T-helper 1 cell (primary cell): Measurements from ENCODE around the gene KCNK1.
A peak's percentile ranks its signal among the peaks of the same experiment; 100 is the strongest.
"Not testable (repeated sequence)": the region's sequence is repeated elsewhere in the genome, so short reads cannot be mapped to it uniquely, and the experiment has no call there.

ENCODE experiments used
- DNase-seq, 5 donors: peaks; one replicate each; pipeline ENCODE4 v3.0.0-alpha.2; 2012 to 2020

KCNK1 gene

GRCh38 chr1:233670363-233670762 is 56.5 kb downstream of the KCNK1 start:
- not testable (repeated sequence) for DNase-seq

- DNase-seq: no peak
These were observed 57.4 kb downstream of the KCNK1 start for GRCh38 chr1:233671286-233671685.

GRCh38 chr1:233672732-233673131 is 58.8 kb downstream of the KCNK1 start:
- DNase-seq: no peak

GRCh38 chr1:233673261-233673946 is 59.5 kb downstream of the KCNK1 start:
- no peak for DNase-seq

- DNase-seq: no peak
These were observed 60.1 kb downstream of the KCNK1 start for GRCh38 chr1:233673947-233674431.

GRCh38 chr1:233675446-233675845 is 61.5 kb downstream of the KCNK1 start:
- no peak for DNase-seq

GRCh38 chr1:233675893-233676292 is 62.0 kb downstream of the KCNK1 start:
- DNase-seq: peak in 1 of 5 donors; percentile 3

GRCh38 chr1:233677690-233678354 is 63.9 kb downstream of the KCNK1 start:
- no peak for DNase-seq

- no peak for DNase-seq
These were observed 65.1 kb downstream of the KCNK1 start for GRCh38 chr1:233679030-233679429.

- DNase-seq: no peak
These were observed 65.9 kb downstream of the KCNK1 start for GRCh38 chr1:233679591-233680373.

- no peak for DNase-seq
These were observed 67.4 kb downstream of the KCNK1 start for GRCh38 chr1:233681285-233681684.

- not testable (repeated sequence) for DNase-seq
These were observed 72.7 kb downstream of the KCNK1 start for GRCh38 chr1:233686653-233687052.

GRCh38 chr1:233689017-233689747 is 75.3 kb downstream of the KCNK1 start:
- DNase-seq: no peak

GRCh38 chr1:233689748-233690254 is 75.9 kb downstream of the KCNK1 start:
- no peak for DNase-seq

- no peak for DNase-seq
These were observed 82.0 kb downstream of the KCNK1 start for GRCh38 chr1:233695901-233696300.

GRCh38 chr1:233700338-233700737 is 86.4 kb downstream of the KCNK1 start:
- no peak for DNase-seq

GRCh38 chr1:233704170-233704897 is 90.4 kb downstream of the KCNK1 start:
- DNase-seq: no peak

- no peak for DNase-seq
These were observed 91.2 kb downstream of the KCNK1 start for GRCh38 chr1:233704898-233705723.

GRCh38 chr1:233707153-233707879 is 93.4 kb downstream of the KCNK1 start:
- no peak for DNase-seq
